Measurements from ENCODE around the gene ATP23. TPM values are rescaled to one million over a fixed set of nuclear protein-coding genes. Genes with fewer than 3 reads are reported as not detected.
A peak's percentile ranks its signal among the peaks of the same experiment; 100 is the strongest.

The ATP23 gene
- polyA plus RNA-seq, 1 of the 3 experiments (the other 2 are of a cell fraction): 6.4 TPM

- TF ChIP-seq RXRA (IDR thresholded peaks at IDR 0.05; ENCODE audit: borderline replicate concordance, low read depth) (no peak), IRF3 (IDR thresholded peaks at IDR 0.05; ENCODE audit: low read depth, low read length) (no peak), PBX3 (IDR thresholded peaks at IDR 0.05) (no peak), MAX (IDR thresholded peaks at IDR 0.05; ENCODE audit: low read depth) (no peak), ELF1 (IDR thresholded peaks at IDR 0.05) (no peak), ZBTB33 (IDR thresholded peaks at IDR 0.05; ENCODE audit: borderline replicate concordance, low read depth) (no peak), RCOR1 (IDR thresholded peaks at IDR 0.05; ENCODE audit: low read length) (no peak)
- H3K27me3 ChIP-seq (ENCODE audit: insufficient read depth): no peaks in the 10 kb centered on the region
- H2AFZ ChIP-seq (ENCODE audit: low read depth): peak overlapping the region; percentile 78; the same call in 1 of the 2 replicates
- H3K9ac ChIP-seq: peak overlapping the region; percentile 71
- H3K79me2 ChIP-seq (ENCODE audit: insufficient read depth): peaks cover 8% of the 10 kb centered on the region; the same call in 1 of the 2 replicates
- DNase-seq: no peak
- CTCF ChIA-PET: interaction anchor here (0.8 to 10.3 kb wide), 18 partner anchors 8 to 136 kb away, joined by 3 to 67 read pairs (median 4); partner anchors contain the start of genes CTDSP2 and TSFM
- 67% methylated on average over 5 of the region's 6 CpGs for WGBS (ENCODE audit: low lambda C conversion rate)
- H3K9me2 ChIP-seq: no peaks in the 10 kb centered on the region
- POLR2A ChIA-PET: interaction anchor here (1.2 to 5.4 kb wide), 2 partner anchors 50 to 63 kb away, joined by 3 to 52 read pairs; partner anchors contain the start of gene CTDSP2
- H3K9me3 ChIP-seq: no peaks in the 10 kb centered on the region
- peaks cover 75 to 78% of the 10 kb centered on the region in 2 experiments for H3K4me1 ChIP-seq (ENCODE audit: control insufficient read depth in 1 of 2, insufficient read depth in 2 of 2, low read depth in 1 of 2, low read length in 1 of 2)
- H3K4me2 ChIP-seq: peak overlapping the region; percentile 88
- H3K36me3 ChIP-seq (replicated peaks in 1 of 2; ENCODE audit: control insufficient read depth in 1 of 2, insufficient read depth in 2 of 2, low read length in 1 of 2): no peaks in the 10 kb centered on the region
- H3K4me3 ChIP-seq (ENCODE audit: low read depth in 2 of 2, low read length in 1 of 2): peak overlapping the region; percentile 44 to 50; a peak in 3 of 4 replicates
- H4K20me1 ChIP-seq (ENCODE audit: insufficient read depth): no peaks in the 10 kb centered on the region
- peak overlapping the region; percentile 97 to 99 for H3K27ac ChIP-seq (ENCODE audit: low read depth in 2 of 2, low read length in 1 of 2)
- H3F3A ChIP-seq (replicated peaks; ENCODE audit: insufficient read depth): peaks cover 39% of the 10 kb centered on the region
Observed at GRCh38 chr12:57896115-57896433, 45.3 kb upstream of the ATP23 start.

GRCh38 chr12:57896434-57897201 lies 44.7 kb upstream of the ATP23 start:
- H3K9me3 ChIP-seq: no peaks in the 10 kb centered on the region
- no peaks in the 10 kb centered on the region for H3K9me2 ChIP-seq
- ChIA-PET POLR2A (interaction anchor here (0.9 to 5.4 kb wide), 5 partner anchors 9 to 64 kb away, joined by 3 to 52 read pairs (median 4); partner anchors contain the start of gene CTDSP2), CTCF (interaction anchor here (0.7 to 10.3 kb wide), 21 partner anchors 8 to 137 kb away, joined by 3 to 67 read pairs (median 4); partner anchors contain the start of gene CTDSP2)
- peaks cover 75 to 76% of the 10 kb centered on the region in 2 experiments for H3K4me1 ChIP-seq (ENCODE audit: control insufficient read depth in 1 of 2, insufficient read depth in 2 of 2, low read depth in 1 of 2, low read length in 1 of 2)
- no peaks in the 10 kb centered on the region for H3K36me3 ChIP-seq (replicated peaks in 1 of 2; ENCODE audit: control insufficient read depth in 1 of 2, insufficient read depth in 2 of 2, low read length in 1 of 2)
- H3K79me2 ChIP-seq (ENCODE audit: insufficient read depth): peaks cover 8% of the 10 kb centered on the region; the same call in 1 of the 2 replicates
- peak; percentile 82 for DNase-seq
- H2AFZ ChIP-seq (ENCODE audit: low read depth): peak overlapping the region; percentile 78
- H3K4me3 ChIP-seq (ENCODE audit: low read depth in 2 of 2, low read length in 1 of 2): peak overlapping the region; percentile 44 to 50
- H3K4me2 ChIP-seq: peak overlapping the region; percentile 88
- H3K27ac ChIP-seq (ENCODE audit: low read depth in 2 of 2, low read length in 1 of 2): peak overlapping the region; percentile 97 to 99
- H4K20me1 ChIP-seq (ENCODE audit: insufficient read depth): no peaks in the 10 kb centered on the region
- peaks cover 39% of the 10 kb centered on the region for H3F3A ChIP-seq (replicated peaks; ENCODE audit: insufficient read depth)
- H3K9ac ChIP-seq: peak overlapping the region; percentile 71
- H3K27me3 ChIP-seq (ENCODE audit: insufficient read depth): no peaks in the 10 kb centered on the region
- WGBS (ENCODE audit: low lambda C conversion rate): 0% methylated on average over 7 of the region's 54 CpGs
- TF ChIP-seq ELF1 (IDR thresholded peaks at IDR 0.05): no peak
- no peak for TF ChIP-seq RXRA (IDR thresholded peaks at IDR 0.05; ENCODE audit: borderline replicate concordance, low read depth)
- peak; percentile 52; the same call in 1 of the 2 replicates for TF ChIP-seq MAX (IDR thresholded peaks at IDR 0.05; ENCODE audit: low read depth)
- no peak for TF ChIP-seq RFX5 (IDR thresholded peaks at IDR 0.05; ENCODE audit: low read length)
- no peak for TF ChIP-seq NFIC (IDR thresholded peaks at IDR 0.05; ENCODE audit: borderline replicate concordance)
- TF ChIP-seq CTCF (IDR thresholded peaks at IDR 0.05): peak; percentile 42
- 0 out of 2 replicates have a peak, but pooled peaks have one; percentile 61 for TF ChIP-seq FOXM1 (IDR thresholded peaks at IDR 0.05; ENCODE audit: low read depth)
- TF ChIP-seq YY1 (IDR thresholded peaks at IDR 0.05; ENCODE audit: low read depth): peak; percentile 31
- TF ChIP-seq GATA2 (CRISPR knock-in tag; IDR thresholded peaks at IDR 0.05): no peak
- TF ChIP-seq ZBTB33 (IDR thresholded peaks at IDR 0.05; ENCODE audit: borderline replicate concordance, low read depth): no peak
- TF ChIP-seq USF1 (IDR thresholded peaks at IDR 0.05; ENCODE audit: borderline replicate concordance, low read depth): peak; percentile 85
